GM12875 (cell line): Measurements from ENCODE around the gene POLR2E.

ENCODE experiments used
- H3K4me3 ChIP-seq: one replicate; pipeline ENCODE4 v1.5.1; 2011; ENCODE audit warnings: low read depth, low read length, control low read depth
- TF ChIP-seq, protein P1 (sequence below): IDR thresholded peaks from 2 replicates; pipeline ENCODE4 v1.5.1; 2011; ENCODE audit warnings: low read depth, mild to moderate bottlenecking, control low read depth, inconsistent platforms, low read length, moderate library complexity, borderline replicate concordance; ENCODE audit not compliant: insufficient read depth

Gene POLR2E

GRCh38 chr19:1123885-1124677, 28.9 kb upstream of the POLR2E start:
- TF ChIP-seq, protein P1, sequence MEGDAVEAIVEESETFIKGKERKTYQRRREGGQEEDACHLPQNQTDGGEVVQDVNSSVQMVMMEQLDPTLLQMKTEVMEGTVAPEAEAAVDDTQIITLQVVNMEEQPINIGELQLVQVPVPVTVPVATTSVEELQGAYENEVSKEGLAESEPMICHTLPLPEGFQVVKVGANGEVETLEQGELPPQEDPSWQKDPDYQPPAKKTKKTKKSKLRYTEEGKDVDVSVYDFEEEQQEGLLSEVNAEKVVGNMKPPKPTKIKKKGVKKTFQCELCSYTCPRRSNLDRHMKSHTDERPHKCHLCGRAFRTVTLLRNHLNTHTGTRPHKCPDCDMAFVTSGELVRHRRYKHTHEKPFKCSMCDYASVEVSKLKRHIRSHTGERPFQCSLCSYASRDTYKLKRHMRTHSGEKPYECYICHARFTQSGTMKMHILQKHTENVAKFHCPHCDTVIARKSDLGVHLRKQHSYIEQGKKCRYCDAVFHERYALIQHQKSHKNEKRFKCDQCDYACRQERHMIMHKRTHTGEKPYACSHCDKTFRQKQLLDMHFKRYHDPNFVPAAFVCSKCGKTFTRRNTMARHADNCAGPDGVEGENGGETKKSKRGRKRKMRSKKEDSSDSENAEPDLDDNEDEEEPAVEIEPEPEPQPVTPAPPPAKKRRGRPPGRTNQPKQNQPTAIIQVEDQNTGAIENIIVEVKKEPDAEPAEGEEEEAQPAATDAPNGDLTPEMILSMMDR = no peak
- no peak overlapping the region for H3K4me3 ChIP-seq

DNA sequence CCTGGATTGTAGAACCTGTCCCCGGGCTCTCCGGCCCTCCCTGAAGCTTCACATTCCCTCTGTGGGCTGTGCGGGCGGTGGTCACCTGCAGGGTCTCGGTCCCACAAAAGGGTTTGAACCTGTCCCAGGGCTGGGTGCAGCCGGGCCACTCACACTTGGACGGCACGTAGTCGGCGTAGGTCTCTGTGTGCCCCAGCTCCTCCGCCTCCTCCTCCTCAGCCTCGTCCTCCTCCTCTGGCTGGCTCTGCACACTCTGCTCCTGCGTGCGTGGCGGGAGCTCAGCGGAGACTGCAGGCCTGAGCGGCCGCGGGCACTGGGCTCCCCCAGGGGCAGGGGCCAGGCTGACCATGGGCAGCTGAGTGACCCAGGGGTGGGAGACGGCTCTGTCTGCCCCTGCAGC, 28.2 kb upstream of the POLR2E start:
- H3K4me3 ChIP-seq = no peak overlapping the region
- TF ChIP-seq, protein P1 = no peak

- TF ChIP-seq, protein P1 = no peak
- H3K4me3 ChIP-seq = no peak overlapping the region
Observed at GRCh38 chr19:1122972-1123363, 27.8 kb upstream of the POLR2E start.

DNA sequence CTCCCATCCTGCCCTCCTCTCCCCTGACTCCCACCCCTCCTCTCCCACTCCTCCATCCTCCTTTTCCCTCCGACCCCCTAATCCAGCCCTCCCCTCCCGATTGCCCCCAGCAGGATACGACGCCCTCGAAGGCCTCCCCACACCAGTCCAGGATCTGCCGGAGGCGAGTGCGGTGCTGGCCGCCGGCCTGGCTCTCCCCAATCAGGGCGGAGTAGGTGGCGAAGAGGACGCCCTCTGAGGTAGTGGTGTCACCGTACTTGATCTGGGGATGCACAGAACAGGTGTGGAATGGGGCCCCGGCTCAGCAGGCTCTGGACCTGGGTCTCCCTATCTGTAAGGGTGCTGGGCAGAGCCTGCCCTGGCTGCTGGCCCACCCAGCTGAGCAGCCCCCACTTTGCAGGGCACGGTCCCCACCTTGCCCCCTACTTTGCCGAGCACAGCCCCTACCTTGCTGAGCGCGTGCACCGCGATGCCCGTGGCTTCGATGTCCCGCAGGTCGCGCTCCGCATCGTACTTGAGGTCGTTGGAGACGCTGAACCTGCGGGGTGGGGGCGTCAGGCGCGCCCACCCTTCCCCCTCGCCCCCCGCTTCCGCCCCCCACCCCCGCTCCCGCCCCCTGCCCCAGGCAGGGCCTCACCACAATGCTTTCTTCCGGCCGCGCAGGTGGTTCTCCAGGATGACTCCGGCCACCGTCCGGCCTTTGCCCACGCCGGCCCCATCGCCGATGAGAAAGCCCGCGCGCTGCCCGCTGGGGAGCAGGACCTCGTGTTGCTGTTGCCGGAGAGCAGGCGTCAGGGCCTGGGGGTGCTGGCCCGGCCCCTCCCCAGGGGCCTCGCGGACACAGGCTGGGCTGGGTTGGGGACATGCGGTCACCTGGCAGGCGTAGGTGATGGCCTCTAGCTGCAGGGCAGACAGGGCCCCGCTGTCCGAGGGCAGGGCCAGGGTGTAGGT, 27.1 kb upstream of the POLR2E start:
- H3K4me3 ChIP-seq = no peak overlapping the region
- TF ChIP-seq, protein P1 = no peak

DNA sequence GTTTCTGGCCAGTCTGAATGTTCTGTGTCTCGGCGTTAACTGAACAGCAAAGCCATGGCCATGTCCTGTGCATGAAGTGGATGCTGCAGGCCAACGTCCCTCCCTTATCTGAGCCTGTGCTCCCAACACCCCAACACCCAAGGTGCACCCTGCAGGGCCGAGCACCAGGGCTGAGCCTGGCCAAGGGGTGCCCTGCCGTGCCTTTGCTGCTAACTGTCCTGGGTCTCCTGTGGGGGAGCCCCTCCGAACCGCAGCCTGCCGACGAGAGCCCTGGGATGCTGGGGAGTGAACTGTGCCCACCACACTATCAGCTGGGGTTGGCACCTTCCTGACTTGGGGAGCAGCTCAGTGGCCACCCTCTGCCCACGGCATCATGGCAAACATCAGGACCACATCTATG, 26.2 kb upstream of the POLR2E start:
- no peak overlapping the region for H3K4me3 ChIP-seq
- TF ChIP-seq, protein P1 = no peak

DNA sequence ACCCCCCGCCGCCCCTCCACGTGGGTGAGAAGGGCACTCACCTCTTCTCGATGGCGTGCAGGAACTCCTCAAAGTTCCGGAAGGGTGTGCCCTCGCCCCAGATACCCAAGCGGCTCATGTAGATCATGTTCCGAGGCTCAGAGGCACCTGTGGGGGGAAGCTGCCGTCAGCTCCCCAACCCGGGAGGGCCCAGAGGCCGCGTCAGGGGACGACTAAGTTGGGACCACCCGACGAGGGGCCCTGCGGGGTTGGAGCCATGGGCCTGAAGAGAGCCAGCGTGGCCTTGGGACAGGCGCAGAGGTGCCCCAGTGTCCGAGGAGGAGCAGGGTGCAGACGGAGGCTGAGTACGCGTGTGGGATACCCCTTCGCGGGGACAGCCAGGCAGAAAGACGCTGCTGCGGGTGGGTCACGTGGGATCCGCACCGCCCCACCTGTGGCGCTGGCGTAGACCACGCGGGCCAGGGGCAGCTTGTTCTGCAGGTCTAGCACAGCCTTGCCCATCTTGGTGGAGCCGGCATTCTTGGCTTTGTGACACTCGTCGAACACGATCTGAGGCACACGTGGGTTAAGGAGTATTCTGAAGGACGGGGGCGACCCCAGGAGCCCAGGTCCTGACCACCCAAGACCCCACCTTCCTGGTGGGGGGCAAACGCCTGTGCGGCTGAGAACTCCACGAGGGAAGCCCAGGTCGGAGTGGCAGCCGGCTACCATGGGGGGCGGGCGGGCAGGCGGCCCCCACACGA, 24.5 kb upstream of the POLR2E start:
- no peak overlapping the region for H3K4me3 ChIP-seq
- TF ChIP-seq, protein P1 = no peak
